SK-N-SH treated with all-trans-retinoic acid at 6 μM for 48 hours (cell line): Measurements from ENCODE around the gene KCP.

ENCODE experiments used
- ESRRG ChIP-seq: fragments of 250-450 bp; sonication (Bioruptor Pico); IDR thresholded peaks from 2 replicates; pipeline ENCODE4 v1.6.1; 2021; ENCODE audit warnings: mild to moderate bottlenecking
- GLIS3 ChIP-seq: fragments of 250-450 bp; sonication (Bioruptor Pico); IDR thresholded peaks from 2 replicates; pipeline ENCODE4 v1.5.0; 2020; ENCODE audit warnings: mild to moderate bottlenecking, moderate library complexity
- PPARA ChIP-seq: fragments of 250-450 bp; sonication (Bioruptor Pico); IDR thresholded peaks from 2 replicates; pipeline ENCODE4 v1.5.0; 2020; ENCODE audit warnings: mild to moderate bottlenecking, borderline replicate concordance
- RARB ChIP-seq: fragments of 250-450 bp; sonication (Bioruptor Pico); IDR thresholded peaks from 2 replicates; pipeline ENCODE4 v1.8.0; 2021; ENCODE audit warnings: mild to moderate bottlenecking, moderate library complexity
- ZFP3 ChIP-seq: fragments of 250-450 bp; sonication (Bioruptor Pico); IDR thresholded peaks from 2 replicates; pipeline ENCODE4 v1.5.0; 2020; ENCODE audit warnings: mild to moderate bottlenecking, moderate library complexity
- TF ChIP-seq, protein P1 (sequence below): fragments of 250-450 bp; sonication (Bioruptor Pico); IDR thresholded peaks from 2 replicates; pipeline ENCODE4 v1.8.0; 2020; ENCODE audit warnings: mild to moderate bottlenecking, moderate library complexity, borderline replicate concordance

GRCh38 chr7:128869944-128870285, 40.6 kb downstream of the KCP start:
- TF ChIP-seq RARB (no peak), ESRRG (CRISPR knock-in tag) (no peak), PPARA (CRISPR knock-in tag) (no peak), ZFP3 (CRISPR knock-in tag) (no peak), GLIS3 (CRISPR knock-in tag) (no peak)
- TF ChIP-seq, protein P1, sequence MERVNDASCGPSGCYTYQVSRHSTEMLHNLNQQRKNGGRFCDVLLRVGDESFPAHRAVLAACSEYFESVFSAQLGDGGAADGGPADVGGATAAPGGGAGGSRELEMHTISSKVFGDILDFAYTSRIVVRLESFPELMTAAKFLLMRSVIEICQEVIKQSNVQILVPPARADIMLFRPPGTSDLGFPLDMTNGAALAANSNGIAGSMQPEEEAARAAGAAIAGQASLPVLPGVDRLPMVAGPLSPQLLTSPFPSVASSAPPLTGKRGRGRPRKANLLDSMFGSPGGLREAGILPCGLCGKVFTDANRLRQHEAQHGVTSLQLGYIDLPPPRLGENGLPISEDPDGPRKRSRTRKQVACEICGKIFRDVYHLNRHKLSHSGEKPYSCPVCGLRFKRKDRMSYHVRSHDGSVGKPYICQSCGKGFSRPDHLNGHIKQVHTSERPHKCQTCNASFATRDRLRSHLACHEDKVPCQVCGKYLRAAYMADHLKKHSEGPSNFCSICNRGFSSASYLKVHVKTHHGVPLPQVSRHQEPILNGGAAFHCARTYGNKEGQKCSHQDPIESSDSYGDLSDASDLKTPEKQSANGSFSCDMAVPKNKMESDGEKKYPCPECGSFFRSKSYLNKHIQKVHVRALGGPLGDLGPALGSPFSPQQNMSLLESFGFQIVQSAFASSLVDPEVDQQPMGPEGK (CRISPR knock-in tag), result no peak
